ENCODE data around the gene MACROD2.

Gene MACROD2

GRCh38 chr20:16013631-16014030 lies 2018.3 kb downstream of the MACROD2 start:
- no peaks in the 10 kb centered on the region for H3K9me3 ChIP-seq (ENCODE audit: control insufficient read depth, insufficient read depth, low read depth, low read length)
- TF ChIP-seq ZNF140 (tag by site-specific recombination; IDR thresholded peaks at IDR 0.05) (no peak), HOXC10 (CRISPR knock-in tag; IDR thresholded peaks at IDR 0.05) (no peak), ZNF692 (tag by site-specific recombination; IDR thresholded peaks at IDR 0.05) (no peak), ZBTB26 (tag by site-specific recombination; optimal IDR thresholded peaks at IDR 0.05) (no peak), ZBTB44 (tag by site-specific recombination; IDR thresholded peaks at IDR 0.05) (no peak), PRDM10 (tag by site-specific recombination; IDR thresholded peaks at IDR 0.05) (no peak), ZNF830 (tag by site-specific recombination; IDR thresholded peaks at IDR 0.05; ENCODE audit: low read depth) (no peak), ZNF394 (tag by site-specific recombination; IDR thresholded peaks at IDR 0.05; ENCODE audit: borderline replicate concordance) (no peak), ZNF48 (tag by site-specific recombination; IDR thresholded peaks at IDR 0.05) (no peak), TRIM28 (IDR thresholded peaks at IDR 0.05; ENCODE audit: borderline replicate concordance, low read length) (no peak), ZNF621 (tag by site-specific recombination; IDR thresholded peaks at IDR 0.05) (no peak), ZNF76 (tag by site-specific recombination; IDR thresholded peaks at IDR 0.05; ENCODE audit: borderline replicate concordance, low read depth) (no peak), ATF2 (tag by site-specific recombination; IDR thresholded peaks at IDR 0.05; ENCODE audit: low read depth) (no peak), GLIS1 (tag by site-specific recombination; IDR thresholded peaks at IDR 0.05) (no peak), ZNF658 (tag by site-specific recombination; IDR thresholded peaks at IDR 0.05) (no peak), ZNF37A (tag by site-specific recombination; IDR thresholded peaks at IDR 0.05) (no peak), KLF8 (tag by site-specific recombination; IDR thresholded peaks at IDR 0.05) (no peak), ELK4 (IDR thresholded peaks at IDR 0.05; ENCODE audit: borderline replicate concordance, low read depth, low read length) (no peak), ZNF133 (tag by site-specific recombination; IDR thresholded peaks at IDR 0.05) (no peak)
- no peaks in the 10 kb centered on the region for H3K36me3 ChIP-seq (ENCODE audit: control insufficient read depth in 2 of 2, insufficient read depth in 1 of 2, low read length in 2 of 2)
- no peak overlapping the region for H3K4me3 ChIP-seq (ENCODE audit: low read depth, low read length)
- H3K27ac ChIP-seq (ENCODE audit: extremely low read depth, low read depth, low read length): no peak overlapping the region
- CTCF ChIA-PET: interaction anchor here (0.6 kb wide), 1 partner anchor 350 kb away, joined by 3 read pairs; no protein-coding TSS in a partner anchor
- POLR2A ChIA-PET: no interaction called here
- no peaks in the 10 kb centered on the region for H3K4me1 ChIP-seq (ENCODE audit: control insufficient read depth, insufficient read depth, low read length)
